Mesenchymal stem cell (in vitro differentiated cells and primary cell): ENCODE data around the gene ELSPBP1.

ENCODE experiments used
- DNase-seq: peaks from one replicate; pipeline ENCODE4 v3.0.0-alpha.2; 2013
- H2AFZ ChIP-seq: one replicate; pipeline ENCODE4 v1.6.1; 2013; ENCODE audit warnings: low read depth, mild to moderate bottlenecking, control low read depth, inconsistent platforms, low read length, moderate library complexity
- H2AK5ac ChIP-seq: 2 replicates; pipeline ENCODE4 v1.6.1; 2013; ENCODE audit warnings: low read length, moderate library complexity, mild to moderate bottlenecking, inconsistent platforms; ENCODE audit not compliant: severe bottlenecking
- H2BK120ac ChIP-seq: one replicate; pipeline ENCODE4 v1.6.1; 2013; ENCODE audit warnings: low read depth, mild to moderate bottlenecking, inconsistent platforms, low read length, moderate library complexity
- H2BK12ac ChIP-seq, 2 experiments: one replicate each; pipeline ENCODE4 v1.6.1; 2013; ENCODE audit warnings: inconsistent platforms in 2 of 2, low read length in 2 of 2, mild to moderate bottlenecking in 2 of 2, moderate library complexity in 2 of 2, control low read depth in 1 of 2
- H2BK15ac ChIP-seq: one replicate; pipeline ENCODE4 v1.6.1; 2013; ENCODE audit warnings: mild to moderate bottlenecking, low read depth, inconsistent platforms; ENCODE audit not compliant: poor library complexity, severe bottlenecking
- H2BK5ac ChIP-seq: 2 replicates; pipeline ENCODE4 v1.6.1; 2013; ENCODE audit warnings: low read depth, mild to moderate bottlenecking, low read length, control low read depth, inconsistent platforms; ENCODE audit not compliant: poor library complexity, severe bottlenecking
- H3K14ac ChIP-seq, 2 experiments: one replicate each; pipeline ENCODE4 v1.6.1; 2013; ENCODE audit warnings: inconsistent platforms in 2 of 2, low read length in 2 of 2, control low read depth in 1 of 2, mild to moderate bottlenecking in 1 of 2, moderate library complexity in 1 of 2
- H3K18ac ChIP-seq, 2 experiments: one replicate each; pipeline ENCODE4 v1.6.1; 2013; ENCODE audit warnings: inconsistent platforms in 2 of 2, low read length in 2 of 2, control low read depth in 1 of 2, low read depth in 1 of 2, mild to moderate bottlenecking in 1 of 2
- H3K23ac ChIP-seq, 2 experiments: one replicate each; pipeline ENCODE4 v1.6.1; 2013; ENCODE audit warnings: inconsistent platforms in 2 of 2, low read length in 2 of 2, mild to moderate bottlenecking in 2 of 2, moderate library complexity in 2 of 2, control low read depth in 1 of 2
- H3K27ac ChIP-seq: 2 replicates; pipeline ENCODE4 v1.5.1; 2013; ENCODE audit warnings: mild to moderate bottlenecking, moderate library complexity, low read length, control low read depth, inconsistent platforms; ENCODE audit not compliant: poor library complexity, severe bottlenecking
- H3K27me3 ChIP-seq, 2 experiments: 2 replicates each; pipeline versions ENCODE4 v1.6.1 to v1.7.0; 2013; ENCODE audit warnings: low read length in 2 of 2, mild to moderate bottlenecking in 2 of 2, moderate library complexity in 2 of 2, control low read depth in 1 of 2, inconsistent platforms in 1 of 2; ENCODE audit not compliant: control insufficient read depth in 1 of 2, insufficient read depth in 1 of 2
- H3K36me3 ChIP-seq, 2 experiments: 2 replicates each; pipeline versions ENCODE4 v1.6.1 to v1.7.0; 2013; ENCODE audit warnings: low read length in 2 of 2, control low read depth in 1 of 2, inconsistent platforms in 1 of 2, low read depth in 1 of 2, mild to moderate bottlenecking in 1 of 2; ENCODE audit not compliant: insufficient read depth in 2 of 2, control insufficient read depth in 1 of 2
- H3K4ac ChIP-seq, 2 experiments: one replicate each; pipeline ENCODE4 v1.6.1; 2013; ENCODE audit warnings: inconsistent platforms in 2 of 2, low read length in 2 of 2, mild to moderate bottlenecking in 2 of 2, moderate library complexity in 2 of 2, control low read depth in 1 of 2, low read depth in 1 of 2
- H3K4me1 ChIP-seq: 2 replicates; pipeline ENCODE4 v1.6.1; 2013; ENCODE audit warnings: low read depth, low read length, control low read depth; ENCODE audit not compliant: control insufficient read depth, insufficient read depth
- H3K4me2 ChIP-seq: 2 replicates; pipeline ENCODE4 v1.6.1; 2013; ENCODE audit warnings: low read length, mild to moderate bottlenecking, inconsistent platforms; ENCODE audit not compliant: poor library complexity, severe bottlenecking
- H3K4me3 ChIP-seq, 2 experiments: 2 replicates each; pipeline versions ENCODE4 v1.5.1 to v1.7.0; 2013; ENCODE audit warnings: low read length in 2 of 2, mild to moderate bottlenecking in 2 of 2, control low read depth in 1 of 2, low read depth in 1 of 2; ENCODE audit not compliant: insufficient read depth in 1 of 2
- H3K79me1 ChIP-seq: replicated peaks from 2 replicates; pipeline ENCODE4 v1.6.1; 2013; ENCODE audit warnings: mild to moderate bottlenecking, control low read depth, low read length, inconsistent platforms; ENCODE audit not compliant: poor library complexity, severe bottlenecking
- H3K9ac ChIP-seq: 2 replicates; pipeline ENCODE4 v1.7.0; 2013; ENCODE audit warnings: mild to moderate bottlenecking, low read length, moderate library complexity
- H3K9me3 ChIP-seq: 2 replicates; pipeline ENCODE4 v1.7.0; 2013; ENCODE audit warnings: mild to moderate bottlenecking, low read length; ENCODE audit not compliant: control insufficient read depth
- H4K8ac ChIP-seq: one replicate; pipeline ENCODE4 v1.6.1; 2013; ENCODE audit warnings: inconsistent platforms, mild to moderate bottlenecking, low read length, moderate library complexity
- H4K91ac ChIP-seq: one replicate; pipeline ENCODE4 v1.6.1; 2013; ENCODE audit warnings: mild to moderate bottlenecking, low read length, inconsistent platforms
- WGBS: methylation state at CpG from one replicate; pipeline ENCODE4 v1.1.7; 2013; ENCODE audit warnings: mixed read lengths; 5-methylcytosine and 5-hydroxymethylcytosine counted together

Gene ELSPBP1

GRCh38 chr19:47998800-47999199 is 4.4 kb downstream of the ELSPBP1 start:
- H4K8ac ChIP-seq, result no peak overlapping the region
- H2BK120ac ChIP-seq, result no peak overlapping the region
- H3K4me1 ChIP-seq, result no peaks in the 10 kb centered on the region
- H3K4ac ChIP-seq, result no peak overlapping the region
- peaks cover 5 to 41% of the 10 kb centered on the region in 2 experiments for H3K27me3 ChIP-seq
- no peak overlapping the region for H4K91ac ChIP-seq
- H3K9ac ChIP-seq, result no peak overlapping the region
- H2BK12ac ChIP-seq, result no peak overlapping the region
- no peak overlapping the region for H2AK5ac ChIP-seq
- WGBS, result 87% methylated on average over 6 of the region's 6 CpGs
- no peak overlapping the region for H3K4me2 ChIP-seq
- H2BK15ac ChIP-seq, result no peak overlapping the region
- no peak overlapping the region for H3K27ac ChIP-seq
- no peaks in the 10 kb centered on the region for H3K79me1 ChIP-seq
- no peak overlapping the region for H3K18ac ChIP-seq
- no peaks in the 10 kb centered on the region for H3K9me3 ChIP-seq
- H3K36me3 ChIP-seq, result no peaks in the 10 kb centered on the region
- no peak overlapping the region for H2BK5ac ChIP-seq
- H3K4me3 ChIP-seq, result no peak overlapping the region
- H3K14ac ChIP-seq, result no peak overlapping the region
- DNase-seq, result no peak
- no peak overlapping the region for H2AFZ ChIP-seq
- H3K23ac ChIP-seq, result no peak overlapping the region

- H2AFZ ChIP-seq, result no peak overlapping the region
- H4K91ac ChIP-seq, result no peak overlapping the region
- 88% methylated on average over 4 of the region's 6 CpGs for WGBS
- H3K4me1 ChIP-seq, result no peaks in the 10 kb centered on the region
- H3K36me3 ChIP-seq, result no peaks in the 10 kb centered on the region
- H3K4ac ChIP-seq, result no peak overlapping the region
- no peak overlapping the region for H3K27ac ChIP-seq
- H3K27me3 ChIP-seq, result peaks cover 0 to 25% of the 10 kb centered on the region in 2 experiments
- H3K4me2 ChIP-seq, result no peak overlapping the region
- H2BK12ac ChIP-seq, result no peak overlapping the region
- no peak overlapping the region for H3K4me3 ChIP-seq
- no peak overlapping the region for H3K23ac ChIP-seq
- H3K14ac ChIP-seq, result no peak overlapping the region
- H2AK5ac ChIP-seq, result no peak overlapping the region
- H2BK120ac ChIP-seq, result no peak overlapping the region
- H4K8ac ChIP-seq, result no peak overlapping the region
- no peaks in the 10 kb centered on the region for H3K9me3 ChIP-seq
- H2BK5ac ChIP-seq, result no peak overlapping the region
- H3K79me1 ChIP-seq, result no peaks in the 10 kb centered on the region
- DNase-seq, result no peak
- no peak overlapping the region for H3K9ac ChIP-seq
- H3K18ac ChIP-seq, result no peak overlapping the region
- no peak overlapping the region for H2BK15ac ChIP-seq
Measured at GRCh38 chr19:48000846-48001245, 6.4 kb downstream of the ELSPBP1 start.

- Histone ChIP-seq H2BK5ac (no peak overlapping the region), H3K4me2 (no peak overlapping the region), H4K91ac (no peak overlapping the region), H3K4me1 (no peaks in the 10 kb centered on the region), H3K4me3 (no peak overlapping the region), H2BK12ac (no peak overlapping the region), H3K27ac (no peak overlapping the region), H4K8ac (no peak overlapping the region), H3K14ac (no peak overlapping the region), H3K9me3 (peaks cover 7% of the 10 kb centered on the region), H3K36me3 (no peaks in the 10 kb centered on the region), H3K23ac (no peak overlapping the region), H2BK15ac (no peak overlapping the region), H3K27me3 (peaks cover 3 to 10% of the 10 kb centered on the region in 2 experiments), H3K79me1 (no peaks in the 10 kb centered on the region), H2AK5ac (no peak overlapping the region), H2BK120ac (no peak overlapping the region), H3K4ac (no peak overlapping the region), H2AFZ (no peak overlapping the region), H3K9ac (no peak overlapping the region), H3K18ac (no peak overlapping the region)
- no peak for DNase-seq
- WGBS, result 83% methylated on average over 6 of the region's 6 CpGs
Measured at GRCh38 chr19:48004236-48004635, 9.8 kb downstream of the ELSPBP1 start.

GRCh38 chr19:48006762-48007161 is 12.3 kb downstream of the ELSPBP1 start:
- Histone ChIP-seq H3K79me1 (no peaks in the 10 kb centered on the region), H2BK120ac (no peak overlapping the region), H3K27ac (no peak overlapping the region), H3K4me1 (no peaks in the 10 kb centered on the region), H2BK15ac (no peak overlapping the region), H3K4me2 (no peak overlapping the region), H2AFZ (no peak overlapping the region), H3K4me3 (no peak overlapping the region), H2AK5ac (no peak overlapping the region), H2BK5ac (no peak overlapping the region), H3K36me3 (no peaks in the 10 kb centered on the region), H2BK12ac (no peak overlapping the region), H3K14ac (no peak overlapping the region), H3K18ac (no peak overlapping the region), H3K9ac (no peak overlapping the region), H3K9me3 (peaks cover 16% of the 10 kb centered on the region), H3K23ac (no peak overlapping the region), H4K91ac (no peak overlapping the region), H3K27me3 (peaks cover 3 to 6% of the 10 kb centered on the region in 2 experiments), H3K4ac (no peak overlapping the region), H4K8ac (no peak overlapping the region)
- WGBS, result 77% methylated on average over 6 of the region's 6 CpGs
- DNase-seq, result no peak
